T-helper 2 cell treated with Interferon-gamma antibody and Interleukin-4, amounts not matched to agents 5 μg/mL and 100 μg/mL, for 36 hours (primary cell): ENCODE data around the gene SBF2.

Experiments
- DNase-seq: peaks from one replicate; pipeline ENCODE4 v3.0.0; 2021; ENCODE audit warnings: low spot score
- H3K27ac Mint-ChIP-seq: one replicate; pipeline ENCODE4 v1.8.0; 2021; ENCODE audit warnings: mild to moderate bottlenecking, mixed read lengths
- H3K27me3 Mint-ChIP-seq: one replicate; pipeline ENCODE4 v1.8.0; 2021; ENCODE audit warnings: low read depth, mixed read lengths
- H3K36me3 Mint-ChIP-seq: one replicate; pipeline ENCODE4 v1.8.0; 2021; ENCODE audit warnings: low read depth, mixed read lengths
- H3K4me1 Mint-ChIP-seq: one replicate; pipeline ENCODE4 v1.8.0; 2021; ENCODE audit warnings: low read depth, mixed read lengths
- H3K4me3 Mint-ChIP-seq: one replicate; pipeline ENCODE4 v1.8.0; 2022; ENCODE audit warnings: mild to moderate bottlenecking, moderate library complexity, mixed read lengths
- H3K9me3 Mint-ChIP-seq: one replicate; pipeline ENCODE4 v1.8.0; 2021; ENCODE audit warnings: mixed read lengths

Gene SBF2

GRCh38 chr11:9893474-9893873, 400.5 kb downstream of the SBF2 start:
- no peak overlapping the region for H3K27ac Mint-ChIP-seq
- no peaks in the 10 kb centered on the region for H3K36me3 Mint-ChIP-seq
- peaks cover 6% of the 10 kb centered on the region for H3K4me1 Mint-ChIP-seq
- no peak overlapping the region for H3K4me3 Mint-ChIP-seq
- H3K9me3 Mint-ChIP-seq = no peaks in the 10 kb centered on the region
- no peak for DNase-seq
- H3K27me3 Mint-ChIP-seq = no peaks in the 10 kb centered on the region

DNA sequence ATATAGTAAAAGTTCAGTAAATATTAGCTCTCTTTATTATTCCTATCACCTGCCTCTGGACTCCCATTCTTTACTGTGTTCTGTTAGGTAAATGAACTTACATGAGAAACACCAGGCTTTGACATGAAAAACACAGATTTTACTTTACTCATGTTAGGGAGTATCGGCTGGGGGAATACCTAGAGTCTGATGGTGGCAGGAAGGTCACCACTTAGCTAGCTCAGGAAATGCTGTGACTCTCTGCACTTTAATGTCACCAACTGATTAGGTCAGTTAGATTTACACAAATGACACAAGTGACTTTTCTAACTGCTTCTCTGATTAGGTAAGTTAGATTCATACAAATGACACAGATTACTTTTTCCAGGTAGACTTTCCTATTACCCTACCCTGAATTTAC, 405.1 kb downstream of the SBF2 start:
- Mint-ChIP-seq H3K36me3 (no peaks in the 10 kb centered on the region), H3K27me3 (peaks cover 12% of the 10 kb centered on the region), H3K4me3 (no peak overlapping the region), H3K4me1 (peaks cover 6% of the 10 kb centered on the region), H3K9me3 (no peaks in the 10 kb centered on the region), H3K27ac (no peak overlapping the region)
- DNase-seq = no peak

- no peak for DNase-seq
- no peaks in the 10 kb centered on the region for H3K36me3 Mint-ChIP-seq
- peaks cover 6% of the 10 kb centered on the region for H3K4me1 Mint-ChIP-seq
- no peak overlapping the region for H3K4me3 Mint-ChIP-seq
- no peak overlapping the region for H3K27ac Mint-ChIP-seq
- no peaks in the 10 kb centered on the region for H3K9me3 Mint-ChIP-seq
- peaks cover 12% of the 10 kb centered on the region for H3K27me3 Mint-ChIP-seq
These were observed 406.5 kb downstream of the SBF2 start for GRCh38 chr11:9887472-9887871.

- DNase-seq = no peak
- H3K9me3 Mint-ChIP-seq = no peaks in the 10 kb centered on the region
- H3K36me3 Mint-ChIP-seq = no peaks in the 10 kb centered on the region
- H3K27ac Mint-ChIP-seq = no peak overlapping the region
- H3K27me3 Mint-ChIP-seq = peaks cover 16% of the 10 kb centered on the region
- peaks cover 6% of the 10 kb centered on the region for H3K4me1 Mint-ChIP-seq
- no peak overlapping the region for H3K4me3 Mint-ChIP-seq
These were observed 407.4 kb downstream of the SBF2 start for GRCh38 chr11:9886595-9886994.

DNA sequence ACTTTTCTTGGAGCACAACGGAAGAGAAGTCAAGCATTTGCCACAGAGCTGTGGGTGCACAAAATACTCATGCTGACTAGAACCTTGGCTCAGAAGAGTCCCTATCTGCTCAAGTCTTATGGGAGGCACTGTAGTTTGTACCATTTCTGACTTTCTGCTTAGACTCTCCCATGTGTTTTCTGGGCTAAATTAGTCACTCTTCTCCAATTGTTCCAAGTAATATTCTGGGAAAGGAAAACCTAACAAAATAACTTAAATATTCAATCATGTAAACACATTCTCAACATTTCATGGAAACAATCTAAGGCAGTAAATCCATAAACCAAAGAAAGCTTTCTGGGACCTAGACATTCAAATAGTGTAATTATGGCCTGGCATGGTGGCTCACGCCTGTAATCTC, 409.4 kb downstream of the SBF2 start:
- Mint-ChIP-seq H3K27ac (no peak overlapping the region), H3K36me3 (no peaks in the 10 kb centered on the region), H3K9me3 (no peaks in the 10 kb centered on the region), H3K4me3 (no peak overlapping the region), H3K27me3 (peaks cover 21% of the 10 kb centered on the region), H3K4me1 (no peaks in the 10 kb centered on the region)
- no peak for DNase-seq

GRCh38 chr11:9880657-9881056, 413.4 kb downstream of the SBF2 start:
- Mint-ChIP-seq H3K36me3 (no peaks in the 10 kb centered on the region), H3K27me3 (peaks cover 11% of the 10 kb centered on the region), H3K4me1 (no peaks in the 10 kb centered on the region), H3K27ac (no peak overlapping the region), H3K9me3 (no peaks in the 10 kb centered on the region), H3K4me3 (no peak overlapping the region)
- DNase-seq = no peak

DNA sequence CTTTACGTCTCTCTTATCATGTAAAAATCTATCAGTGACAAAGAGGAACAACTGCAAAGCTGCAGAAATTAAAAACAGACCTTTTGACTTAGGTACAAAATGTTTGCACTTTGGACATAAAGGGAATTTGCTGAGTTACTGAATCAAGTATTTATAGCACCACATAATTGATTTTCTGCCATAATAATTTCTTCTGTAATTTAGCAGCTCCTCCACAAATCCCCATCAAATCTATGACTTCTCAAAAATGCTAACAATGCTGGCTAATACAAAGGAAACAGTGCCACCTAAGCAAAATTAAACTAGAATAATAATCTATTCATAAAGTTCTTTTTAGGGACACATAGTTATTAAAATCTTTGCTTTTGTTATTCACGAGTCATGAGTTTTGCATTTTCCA, 415.1 kb downstream of the SBF2 start:
- DNase-seq = no peak
- H3K4me3 Mint-ChIP-seq = no peak overlapping the region
- no peaks in the 10 kb centered on the region for H3K9me3 Mint-ChIP-seq
- H3K27ac Mint-ChIP-seq = no peak overlapping the region
- peaks cover 9% of the 10 kb centered on the region for H3K27me3 Mint-ChIP-seq
- H3K4me1 Mint-ChIP-seq = no peaks in the 10 kb centered on the region
- no peaks in the 10 kb centered on the region for H3K36me3 Mint-ChIP-seq

GRCh38 chr11:9876331-9876730, 417.7 kb downstream of the SBF2 start:
- Mint-ChIP-seq H3K27me3 (peaks cover 3% of the 10 kb centered on the region), H3K27ac (no peak overlapping the region), H3K36me3 (no peaks in the 10 kb centered on the region), H3K4me3 (no peak overlapping the region), H3K4me1 (no peaks in the 10 kb centered on the region), H3K9me3 (no peaks in the 10 kb centered on the region)
- DNase-seq = no peak

GRCh38 chr11:9875862-9876261, 418.2 kb downstream of the SBF2 start:
- Mint-ChIP-seq H3K4me1 (no peaks in the 10 kb centered on the region), H3K27ac (no peak overlapping the region), H3K4me3 (no peak overlapping the region), H3K9me3 (no peaks in the 10 kb centered on the region), H3K36me3 (no peaks in the 10 kb centered on the region), H3K27me3 (peaks cover 3% of the 10 kb centered on the region)
- no peak for DNase-seq

DNA sequence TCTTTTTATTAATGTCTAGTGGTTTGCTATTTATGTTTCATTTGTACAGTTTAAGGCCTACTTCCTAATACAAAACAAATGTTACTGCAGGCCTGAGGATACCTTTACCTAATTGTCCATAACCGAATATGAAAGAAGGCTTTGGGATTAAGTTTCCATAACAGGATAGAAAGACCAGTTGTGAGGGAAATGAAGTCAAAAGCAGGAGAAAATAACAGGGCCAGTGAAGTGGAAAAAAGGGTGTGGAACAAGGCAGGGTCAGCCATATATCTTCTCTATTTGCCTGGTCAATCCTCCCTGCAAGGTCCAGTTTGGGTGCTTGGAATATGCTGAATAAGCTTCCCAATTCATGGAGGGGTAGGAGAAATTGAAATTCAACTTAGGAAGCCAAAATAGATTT, 418.6 kb downstream of the SBF2 start:
- Mint-ChIP-seq H3K36me3 (no peaks in the 10 kb centered on the region), H3K27me3 (no peaks in the 10 kb centered on the region), H3K4me3 (no peak overlapping the region), H3K27ac (no peak overlapping the region), H3K9me3 (no peaks in the 10 kb centered on the region), H3K4me1 (no peaks in the 10 kb centered on the region)
- no peak for DNase-seq

GRCh38 chr11:9874466-9874865, 419.6 kb downstream of the SBF2 start:
- H3K27ac Mint-ChIP-seq = no peak overlapping the region
- no peaks in the 10 kb centered on the region for H3K4me1 Mint-ChIP-seq
- no peak for DNase-seq
- H3K36me3 Mint-ChIP-seq = no peaks in the 10 kb centered on the region
- no peaks in the 10 kb centered on the region for H3K27me3 Mint-ChIP-seq
- no peak overlapping the region for H3K4me3 Mint-ChIP-seq
- H3K9me3 Mint-ChIP-seq = no peaks in the 10 kb centered on the region

GRCh38 chr11:9868641-9869040, 425.4 kb downstream of the SBF2 start:
- Mint-ChIP-seq H3K27me3 (no peaks in the 10 kb centered on the region), H3K36me3 (no peaks in the 10 kb centered on the region), H3K4me1 (no peaks in the 10 kb centered on the region), H3K27ac (no peak overlapping the region), H3K4me3 (no peak overlapping the region), H3K9me3 (no peaks in the 10 kb centered on the region)
- no peak for DNase-seq

DNA sequence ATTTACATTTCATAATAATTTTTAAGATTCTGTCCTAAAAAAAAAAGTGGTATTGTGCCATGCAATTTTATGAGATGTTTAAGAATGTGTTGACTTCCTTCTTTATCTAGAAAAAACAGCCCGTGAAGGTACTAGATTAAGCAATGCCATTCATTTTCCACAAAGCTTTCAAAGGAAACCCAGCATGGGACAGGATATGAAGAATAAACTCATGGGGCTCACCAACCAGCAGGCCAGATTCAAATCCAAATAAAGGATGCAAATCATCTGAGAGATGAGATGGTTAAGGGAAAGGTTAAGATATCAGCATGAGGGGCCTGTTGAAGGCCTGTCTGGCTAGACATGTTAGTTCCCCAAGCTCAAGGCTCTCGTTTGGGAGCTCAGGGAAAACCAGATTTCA, 431.0 kb downstream of the SBF2 start:
- peaks cover 30% of the 10 kb centered on the region for H3K4me1 Mint-ChIP-seq
- H3K4me3 Mint-ChIP-seq = no peak overlapping the region
- H3K9me3 Mint-ChIP-seq = no peaks in the 10 kb centered on the region
- H3K36me3 Mint-ChIP-seq = no peaks in the 10 kb centered on the region
- no peak overlapping the region for H3K27ac Mint-ChIP-seq
- H3K27me3 Mint-ChIP-seq = no peaks in the 10 kb centered on the region
- no peak for DNase-seq

- Mint-ChIP-seq H3K27ac (no peak overlapping the region), H3K36me3 (no peaks in the 10 kb centered on the region), H3K9me3 (no peaks in the 10 kb centered on the region), H3K27me3 (no peaks in the 10 kb centered on the region), H3K4me3 (no peak overlapping the region), H3K4me1 (peaks cover 31% of the 10 kb centered on the region)
- DNase-seq = peak; percentile 42
These were observed 431.9 kb downstream of the SBF2 start for GRCh38 chr11:9861860-9862725.
